Measurements from ENCODE around the gene E2F1. TPM values are rescaled to one million over a fixed set of nuclear protein-coding genes. Genes with fewer than 3 reads are reported as not detected.
A peak's percentile ranks its signal among the peaks of the same experiment; 100 is the strongest.
"Not testable (repeated sequence)": the region's sequence is repeated elsewhere in the genome, so short reads cannot be mapped to it uniquely, and the experiment has no call there.

Gene E2F1
- total and polyA plus RNA-seq, 7 donors = 0.33 to 13.1 (median 1.7) TPM

DNA sequence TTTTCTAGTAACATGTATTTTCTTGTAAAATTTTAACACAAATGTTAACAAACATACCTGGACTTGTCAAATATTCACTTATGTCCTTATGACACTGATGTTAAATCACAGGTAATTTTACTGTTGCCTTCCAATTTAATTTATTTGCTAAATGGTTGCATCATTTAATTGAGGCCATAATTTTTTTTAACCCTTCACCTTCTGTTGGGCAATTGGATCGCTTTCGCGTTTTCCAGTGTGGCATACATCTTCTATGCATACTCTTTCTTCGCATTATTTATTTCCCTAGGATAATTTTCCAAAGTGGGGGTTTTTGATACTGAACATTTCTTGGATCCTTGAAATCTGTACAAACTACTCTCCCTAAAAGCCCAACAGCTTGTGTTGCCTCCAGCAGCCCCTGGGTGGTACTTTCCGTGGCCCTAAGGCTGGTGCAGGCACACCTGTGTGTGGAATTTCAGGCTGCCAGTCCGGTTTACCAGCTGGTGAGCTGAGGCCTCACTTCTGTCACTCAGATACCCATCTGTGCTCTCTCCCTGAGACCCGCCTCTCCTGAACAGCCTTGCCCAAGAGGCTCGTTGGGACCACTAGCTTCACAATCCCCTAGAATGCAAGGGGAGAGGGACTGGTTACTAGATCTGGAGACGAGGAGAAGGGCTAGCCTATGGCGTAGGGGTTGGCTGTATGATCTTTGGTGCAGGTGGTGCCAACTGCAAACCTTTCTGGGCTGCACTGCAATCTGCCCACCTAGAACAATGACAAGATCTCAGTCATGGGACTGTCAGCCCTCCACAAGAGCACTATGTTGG is 35.2 kb downstream of the E2F1 start:
- intact Hi-C loops (cut with DNase I) = no loop called here
- no peak overlapping the region for H3K4me3 ChIP-seq
- H3K27me3 ChIP-seq = no peaks in the 10 kb centered on the region
- H3K36me3 ChIP-seq = peaks cover 0 to 2% (median 0%) of the 10 kb centered on the region in 4 donors
- 37 to 68% methylated on average over 10 of the region's 10 CpGs for WGBS, 2 donors
- peak in 1 of 4 donors; percentile 10 for TF ChIP-seq POLR2AphosphoS5 (IDR thresholded peaks at IDR 0.05)
- TF ChIP-seq POLR2A (IDR thresholded peaks at IDR 0.05) = no peak
- H3K9me3 ChIP-seq = no peaks in the 10 kb centered on the region
- H3K27ac ChIP-seq = no peak overlapping the region
- H3K4me1 ChIP-seq = peaks cover 0 to 42% (median 32%) of the 10 kb centered on the region in 4 donors
- peak; percentile 46 for DNase-seq

DNA sequence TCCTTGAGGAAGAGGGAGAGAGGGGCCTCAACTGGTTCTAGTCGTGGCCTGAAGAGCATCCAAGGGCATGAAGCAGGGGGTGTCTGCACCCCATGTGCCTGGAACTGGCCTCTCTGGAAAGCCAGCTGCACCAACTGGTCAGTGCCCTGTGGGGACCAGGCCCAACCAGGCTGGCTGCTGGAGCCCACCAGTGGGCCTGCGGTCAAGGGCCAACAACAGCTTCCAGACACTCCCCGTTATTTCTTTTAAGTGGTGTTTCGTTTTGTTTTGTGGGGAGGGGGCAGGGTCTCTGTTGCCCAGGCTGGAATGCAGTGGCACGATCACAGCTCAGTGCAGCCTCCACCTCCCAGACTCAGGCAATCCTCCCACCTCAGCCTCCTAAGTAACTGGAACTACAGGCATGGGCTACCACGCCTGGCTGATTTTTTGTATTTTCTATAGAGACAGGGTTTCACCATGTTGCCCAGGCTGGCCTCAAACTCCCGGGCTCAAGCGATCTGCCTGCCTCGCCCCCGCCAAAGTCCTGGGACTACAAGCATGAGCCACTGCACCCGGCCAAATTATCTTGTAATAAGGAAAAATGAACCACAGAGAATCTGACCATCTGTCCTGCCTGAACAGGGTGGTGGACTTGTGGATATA is 36.0 kb downstream of the E2F1 start:
- Histone ChIP-seq H3K4me3 (no peak overlapping the region), H3K4me1 (peaks cover 0 to 42% (median 32%) of the 10 kb centered on the region in 4 donors), H3K9me3 (no peaks in the 10 kb centered on the region), H3K27ac (no peak overlapping the region), H3K36me3 (peaks cover 0 to 9% (median 2%) of the 10 kb centered on the region in 4 donors), H3K27me3 (no peaks in the 10 kb centered on the region)
- peak; percentile 60 for DNase-seq
- WGBS, 2 donors = 63 to 86% methylated on average over 11 of the region's 11 CpGs
- intact Hi-C loops (cut with DNase I) = no loop called here
- TF ChIP-seq POLR2A (IDR thresholded peaks at IDR 0.05) (no peak), EP300 (IDR thresholded peaks at IDR 0.05) (no peak), POLR2AphosphoS5 (IDR thresholded peaks at IDR 0.05) (no peak)
- TF ChIP-seq, protein P1, sequence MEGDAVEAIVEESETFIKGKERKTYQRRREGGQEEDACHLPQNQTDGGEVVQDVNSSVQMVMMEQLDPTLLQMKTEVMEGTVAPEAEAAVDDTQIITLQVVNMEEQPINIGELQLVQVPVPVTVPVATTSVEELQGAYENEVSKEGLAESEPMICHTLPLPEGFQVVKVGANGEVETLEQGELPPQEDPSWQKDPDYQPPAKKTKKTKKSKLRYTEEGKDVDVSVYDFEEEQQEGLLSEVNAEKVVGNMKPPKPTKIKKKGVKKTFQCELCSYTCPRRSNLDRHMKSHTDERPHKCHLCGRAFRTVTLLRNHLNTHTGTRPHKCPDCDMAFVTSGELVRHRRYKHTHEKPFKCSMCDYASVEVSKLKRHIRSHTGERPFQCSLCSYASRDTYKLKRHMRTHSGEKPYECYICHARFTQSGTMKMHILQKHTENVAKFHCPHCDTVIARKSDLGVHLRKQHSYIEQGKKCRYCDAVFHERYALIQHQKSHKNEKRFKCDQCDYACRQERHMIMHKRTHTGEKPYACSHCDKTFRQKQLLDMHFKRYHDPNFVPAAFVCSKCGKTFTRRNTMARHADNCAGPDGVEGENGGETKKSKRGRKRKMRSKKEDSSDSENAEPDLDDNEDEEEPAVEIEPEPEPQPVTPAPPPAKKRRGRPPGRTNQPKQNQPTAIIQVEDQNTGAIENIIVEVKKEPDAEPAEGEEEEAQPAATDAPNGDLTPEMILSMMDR (IDR thresholded peaks at IDR 0.05) = no peak

DNA sequence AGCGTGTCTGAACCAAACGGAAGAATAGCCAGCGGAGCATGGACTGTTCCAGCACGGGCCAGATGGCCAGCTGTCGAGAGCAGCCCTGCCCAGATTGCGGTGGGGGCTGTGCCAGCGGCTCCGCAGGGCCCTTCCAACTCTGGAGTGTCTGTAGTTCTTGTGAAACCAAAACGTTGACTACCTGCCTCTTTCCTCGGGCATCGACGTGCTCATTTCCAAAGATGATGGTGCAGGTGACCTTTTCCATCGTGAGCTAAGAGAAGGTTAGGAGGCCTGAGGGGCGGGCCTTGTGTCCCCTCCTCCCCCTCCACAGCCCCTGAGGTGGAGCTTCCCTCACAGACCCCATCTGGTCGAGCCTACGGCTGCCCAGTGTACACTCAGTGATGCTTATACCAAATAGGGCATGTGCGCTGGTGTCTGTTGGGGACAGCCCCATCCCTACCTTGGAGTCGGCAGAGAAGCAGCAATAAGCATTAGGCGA is 36.9 kb downstream of the E2F1 start:
- intact Hi-C loops (cut with DNase I) = no loop called here
- Histone ChIP-seq H3K36me3 (peaks cover 7 to 19% (median 12%) of the 10 kb centered on the region in 4 donors), H3K9me3 (no peaks in the 10 kb centered on the region), H3K27me3 (no peaks in the 10 kb centered on the region), H3K27ac (peak overlapping the region in 2 of 4 donors; percentile 30 to 66), H3K4me1 (peaks cover 0 to 42% (median 32%) of the 10 kb centered on the region in 4 donors), H3K4me3 (no peak overlapping the region)
- TF ChIP-seq POLR2A (IDR thresholded peaks at IDR 0.05) = no peak
- peak in 1 of 4 donors; percentile 17 for TF ChIP-seq POLR2AphosphoS5 (IDR thresholded peaks at IDR 0.05)
- WGBS, 2 donors = 77 to 79% methylated on average over 19 of the region's 19 CpGs
- peak; percentile 78 for DNase-seq

DNA sequence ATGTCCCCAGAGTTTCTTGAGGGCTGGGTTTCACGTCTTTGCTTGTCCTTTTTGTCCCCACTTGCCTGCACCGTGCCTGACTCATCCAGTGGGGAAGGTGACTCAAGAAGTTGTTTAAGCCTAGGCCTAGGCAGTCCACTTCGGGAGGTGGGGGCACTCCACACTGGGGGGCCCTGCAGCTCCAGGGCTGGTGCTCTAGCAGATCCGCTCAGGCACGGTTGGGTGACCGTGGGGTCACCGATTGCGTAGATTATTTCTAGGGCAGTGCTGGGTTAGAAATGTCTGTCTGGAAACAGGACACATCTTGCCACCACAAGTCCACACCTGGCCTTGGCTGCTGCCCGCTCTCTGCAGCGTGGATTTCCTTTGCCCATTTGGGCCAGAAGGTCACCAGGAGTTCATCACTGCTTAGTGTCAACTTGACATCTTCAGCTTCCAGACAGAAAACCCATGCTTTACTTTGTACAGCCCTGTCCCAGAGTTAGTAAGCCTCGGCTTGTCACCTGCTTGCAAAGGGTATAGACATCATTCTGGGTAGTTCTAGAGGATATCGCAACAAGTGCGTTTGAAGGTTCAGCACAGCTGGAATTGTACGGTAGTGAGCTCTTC is 37.7 kb downstream of the E2F1 start:
- no peak for DNase-seq
- H3K27me3 ChIP-seq = no peaks in the 10 kb centered on the region
- 87 to 90% methylated on average over 14 of the region's 14 CpGs for WGBS, 2 donors
- H3K36me3 ChIP-seq = peaks cover 8 to 26% (median 15%) of the 10 kb centered on the region in 4 donors
- peaks cover 0 to 37% (median 27%) of the 10 kb centered on the region in 4 donors for H3K4me1 ChIP-seq
- no peaks in the 10 kb centered on the region for H3K9me3 ChIP-seq
- TF ChIP-seq, protein P1 (IDR thresholded peaks at IDR 0.05) = no peak
- TF ChIP-seq EP300 (IDR thresholded peaks at IDR 0.05) = no peak
- TF ChIP-seq POLR2AphosphoS5 (IDR thresholded peaks at IDR 0.05) = peak in 3 of 4 donors; percentile 24 to 45 (median 44)
- TF ChIP-seq POLR2A (IDR thresholded peaks at IDR 0.05) = no peak
- peak overlapping the region; percentile 5 to 66 (median 55) for H3K27ac ChIP-seq
- H3K4me3 ChIP-seq = no peak overlapping the region
- intact Hi-C loops (cut with DNase I) = no loop called here

DNA sequence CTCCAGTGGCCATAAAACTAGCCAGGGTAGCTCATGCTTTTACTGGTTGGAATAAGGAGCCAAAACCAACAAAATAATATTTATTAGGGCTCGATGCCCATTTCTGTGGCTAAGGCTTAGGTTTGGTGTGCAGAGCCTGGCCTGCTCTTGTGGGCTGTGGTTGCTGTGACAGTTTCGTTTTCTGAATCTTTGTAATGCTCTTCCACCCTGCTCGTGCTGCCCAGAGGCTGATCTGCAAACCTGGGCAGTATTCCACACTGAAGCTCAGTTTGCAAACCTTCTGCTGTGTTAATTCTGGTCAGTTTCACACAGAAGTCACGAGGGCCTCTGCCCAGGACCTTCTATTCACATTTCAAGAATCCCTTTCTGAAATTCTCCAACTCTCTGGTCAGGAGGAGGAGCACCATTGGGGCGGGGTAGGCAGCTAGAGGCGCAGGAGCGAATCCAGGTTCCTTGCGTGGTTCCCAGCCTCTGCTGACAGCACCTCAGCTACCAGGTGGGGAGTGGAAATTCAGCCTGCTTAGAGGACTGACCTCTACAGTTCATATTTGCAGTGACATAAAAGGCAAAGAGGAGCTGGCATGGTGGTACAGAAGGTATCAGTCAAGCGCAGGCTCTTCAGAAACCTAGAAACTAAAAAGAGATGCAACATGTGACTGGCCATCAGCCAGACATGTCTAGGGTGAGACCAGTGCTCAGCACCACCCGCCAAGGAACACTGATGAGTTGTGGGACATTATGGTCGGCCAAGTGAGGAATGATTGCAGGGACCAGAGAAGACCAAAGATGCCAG is 38.4 kb downstream of the E2F1 start:
- intact Hi-C loops (cut with DNase I) = no loop called here
- no peaks in the 10 kb centered on the region for H3K9me3 ChIP-seq
- H3K36me3 ChIP-seq = peaks cover 8 to 33% (median 15%) of the 10 kb centered on the region in 4 donors
- DNase-seq = no peak
- H3K4me1 ChIP-seq = peaks cover 0 to 30% (median 23%) of the 10 kb centered on the region in 4 donors
- peak overlapping the region; percentile 5 to 66 (median 55) for H3K27ac ChIP-seq
- no peaks in the 10 kb centered on the region for H3K27me3 ChIP-seq
- WGBS, 2 donors = 87 to 91% methylated on average over 11 of the region's 11 CpGs
- no peak for TF ChIP-seq POLR2A (IDR thresholded peaks at IDR 0.05)
- TF ChIP-seq, protein P1 (IDR thresholded peaks at IDR 0.05) = no peak
- no peak for TF ChIP-seq POLR2AphosphoS5 (IDR thresholded peaks at IDR 0.05)
- no peak for TF ChIP-seq EP300 (IDR thresholded peaks at IDR 0.05)
- H3K4me3 ChIP-seq = no peak overlapping the region

DNA sequence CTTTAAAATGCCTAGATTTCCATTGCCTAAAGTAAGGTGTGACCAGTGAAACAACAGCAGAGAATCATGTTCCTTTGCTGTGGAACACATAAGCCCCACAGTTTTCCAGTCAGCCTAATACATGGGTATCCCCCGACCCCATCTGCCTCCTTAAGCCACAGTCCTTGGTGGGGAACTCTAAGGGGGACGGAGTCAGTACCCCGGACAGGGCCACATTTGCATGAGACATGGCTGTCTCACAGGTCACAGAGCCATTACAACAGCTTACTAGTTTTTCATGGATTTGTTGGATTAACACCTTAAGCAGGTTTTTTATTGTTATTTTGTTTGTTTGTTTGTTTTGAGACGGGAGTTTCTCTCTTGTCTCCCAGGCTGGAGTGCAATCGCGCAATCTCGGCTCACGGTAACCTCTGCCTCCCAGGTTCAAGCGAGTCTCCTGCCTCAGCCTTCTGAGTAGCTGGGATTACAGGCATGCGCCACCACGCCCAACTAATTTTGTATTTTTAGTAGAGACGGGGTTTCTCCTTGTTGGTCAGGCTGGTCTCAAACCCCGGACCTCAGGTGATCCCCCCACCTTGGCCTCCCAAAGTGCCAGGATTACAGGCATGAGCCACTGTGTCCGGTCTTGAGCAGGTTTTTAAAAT is 39.1 kb downstream of the E2F1 start:
- Histone ChIP-seq H3K27ac (peak overlapping the region in 3 of 4 donors; percentile 51 to 66 (median 59)), H3K4me1 (peaks cover 0 to 30% (median 23%) of the 10 kb centered on the region in 4 donors), H3K36me3 (peaks cover 8 to 40% (median 15%) of the 10 kb centered on the region in 4 donors)
- DNase-seq; H3K27me3 ChIP-seq; H3K4me3 ChIP-seq; H3K9me3 ChIP-seq; intact Hi-C loops (cut with DNase I): not testable (repeated sequence)
- 89 to 90% methylated on average over 14 of the region's 14 CpGs for WGBS, 2 donors
